ENCODE results near the gene KLF16. TPM values are rescaled to one million over a fixed set of nuclear protein-coding genes. Genes with fewer than 3 reads are reported as not detected.

KLF16 gene
- total RNA-seq, 1 experiment from 2014 or later: 45.5 TPM

DNA sequence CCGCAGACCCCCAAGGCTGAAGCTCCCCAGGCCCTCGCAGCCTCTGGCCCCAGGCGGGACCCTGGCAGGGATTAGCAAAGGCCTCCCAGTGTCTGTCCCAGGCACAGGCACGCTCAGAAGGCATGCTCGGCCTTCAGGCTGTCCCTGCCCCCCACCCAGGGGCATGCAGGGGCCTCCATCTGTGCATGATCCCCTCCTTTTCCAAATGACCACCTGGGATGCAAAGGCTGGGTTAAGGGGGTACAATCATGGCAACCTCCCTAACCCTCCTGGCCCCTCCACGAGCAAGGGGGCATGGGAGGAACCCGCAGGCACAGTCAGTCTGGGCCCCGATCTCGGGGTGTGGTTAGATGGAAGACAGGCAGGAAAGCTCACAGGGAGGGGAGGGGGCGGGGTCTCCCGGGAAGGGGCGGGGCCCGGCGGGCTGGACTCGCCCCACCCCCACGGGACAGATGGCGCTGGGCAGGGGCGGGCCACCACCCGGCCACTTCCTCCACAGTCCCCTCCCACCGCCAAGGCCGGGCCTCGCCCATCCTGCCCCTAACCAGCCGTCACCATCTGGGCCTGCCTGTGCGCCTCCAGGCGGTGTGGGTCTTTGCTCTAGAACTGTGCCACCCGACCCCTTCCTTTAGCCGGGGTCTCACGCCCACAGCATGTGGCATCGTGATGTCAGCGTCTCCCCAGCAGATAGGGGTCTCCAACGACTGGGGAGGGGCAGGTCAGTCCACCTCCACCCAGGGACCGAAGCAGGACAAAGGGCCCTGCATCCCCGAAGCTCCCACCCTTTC lies 8.1 kb downstream of the KLF16 start:
- ChIA-PET POLR2A (interaction anchor here (0.6 to 1.7 kb wide), 10 partner anchors 9 to 1175 kb away, joined by 3 to 10 read pairs (median 4); no protein-coding TSS in a partner anchor), CTCF (interaction anchor here (0.6 kb wide), 2 partner anchors 12 to 74 kb away, joined by 3 to 4 read pairs; no protein-coding TSS in a partner anchor)
- Mint-ChIP-seq H3K9me3 (ENCODE audit: unreplicated experiment) (no peaks in the 10 kb centered on the region), H3K27me3 (ENCODE audit: insufficient read depth, unreplicated experiment) (no peaks in the 10 kb centered on the region), H3K4me3 (ENCODE audit: unreplicated experiment) (peak overlapping the region; percentile 71), H3K27ac (ENCODE audit: low read depth, unreplicated experiment) (peak overlapping the region; percentile 57), H3K36me3 (ENCODE audit: insufficient read depth, unreplicated experiment) (peaks cover 7% of the 10 kb centered on the region), H3K4me1 (ENCODE audit: insufficient read depth, unreplicated experiment) (peaks cover 12% of the 10 kb centered on the region)
- intact Hi-C loops (cut with micrococcal nuclease): no loop called here
- TF ChIP-seq, protein P1, sequence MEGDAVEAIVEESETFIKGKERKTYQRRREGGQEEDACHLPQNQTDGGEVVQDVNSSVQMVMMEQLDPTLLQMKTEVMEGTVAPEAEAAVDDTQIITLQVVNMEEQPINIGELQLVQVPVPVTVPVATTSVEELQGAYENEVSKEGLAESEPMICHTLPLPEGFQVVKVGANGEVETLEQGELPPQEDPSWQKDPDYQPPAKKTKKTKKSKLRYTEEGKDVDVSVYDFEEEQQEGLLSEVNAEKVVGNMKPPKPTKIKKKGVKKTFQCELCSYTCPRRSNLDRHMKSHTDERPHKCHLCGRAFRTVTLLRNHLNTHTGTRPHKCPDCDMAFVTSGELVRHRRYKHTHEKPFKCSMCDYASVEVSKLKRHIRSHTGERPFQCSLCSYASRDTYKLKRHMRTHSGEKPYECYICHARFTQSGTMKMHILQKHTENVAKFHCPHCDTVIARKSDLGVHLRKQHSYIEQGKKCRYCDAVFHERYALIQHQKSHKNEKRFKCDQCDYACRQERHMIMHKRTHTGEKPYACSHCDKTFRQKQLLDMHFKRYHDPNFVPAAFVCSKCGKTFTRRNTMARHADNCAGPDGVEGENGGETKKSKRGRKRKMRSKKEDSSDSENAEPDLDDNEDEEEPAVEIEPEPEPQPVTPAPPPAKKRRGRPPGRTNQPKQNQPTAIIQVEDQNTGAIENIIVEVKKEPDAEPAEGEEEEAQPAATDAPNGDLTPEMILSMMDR (IDR thresholded peaks at IDR 0.05; ENCODE audit: unreplicated experiment): no peak
- peak; percentile 92 for DNase-seq (ENCODE audit: unreplicated experiment)
- BruUV-seq (replicated peaks): no TSS peak

DNA sequence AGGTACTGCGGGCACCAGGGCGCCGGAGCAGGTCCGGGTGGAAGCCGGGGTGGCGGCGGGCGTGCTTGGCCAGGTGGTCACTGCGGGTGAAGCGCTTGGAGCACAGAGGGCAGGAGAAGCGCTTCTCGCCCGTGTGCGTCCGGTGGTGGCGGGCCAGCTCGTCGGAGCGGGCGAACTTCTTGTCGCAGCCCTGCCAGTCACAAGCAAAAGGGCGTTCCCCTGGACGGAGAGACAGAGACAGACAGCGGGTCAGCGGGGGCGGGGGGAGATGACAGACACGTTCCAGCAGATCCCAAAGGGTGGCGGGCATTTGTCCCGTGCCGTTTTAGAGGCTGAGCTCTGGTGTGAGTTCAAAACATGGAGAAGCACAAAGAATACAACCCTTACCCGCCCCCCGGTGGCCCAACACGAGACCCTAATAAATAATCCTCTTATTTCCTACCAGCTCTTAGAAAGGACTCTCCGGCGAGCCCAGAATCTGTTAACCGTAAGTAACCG lies 8.8 kb downstream of the KLF16 start:
- peak overlapping the region; percentile 71 for H3K4me3 Mint-ChIP-seq (ENCODE audit: unreplicated experiment)
- intact Hi-C loops (cut with micrococcal nuclease): no loop called here
- CTCF ChIA-PET: interaction anchor here (0.6 kb wide), 1 partner anchor 12 kb away, joined by 4 read pairs; no protein-coding TSS in a partner anchor

DNA sequence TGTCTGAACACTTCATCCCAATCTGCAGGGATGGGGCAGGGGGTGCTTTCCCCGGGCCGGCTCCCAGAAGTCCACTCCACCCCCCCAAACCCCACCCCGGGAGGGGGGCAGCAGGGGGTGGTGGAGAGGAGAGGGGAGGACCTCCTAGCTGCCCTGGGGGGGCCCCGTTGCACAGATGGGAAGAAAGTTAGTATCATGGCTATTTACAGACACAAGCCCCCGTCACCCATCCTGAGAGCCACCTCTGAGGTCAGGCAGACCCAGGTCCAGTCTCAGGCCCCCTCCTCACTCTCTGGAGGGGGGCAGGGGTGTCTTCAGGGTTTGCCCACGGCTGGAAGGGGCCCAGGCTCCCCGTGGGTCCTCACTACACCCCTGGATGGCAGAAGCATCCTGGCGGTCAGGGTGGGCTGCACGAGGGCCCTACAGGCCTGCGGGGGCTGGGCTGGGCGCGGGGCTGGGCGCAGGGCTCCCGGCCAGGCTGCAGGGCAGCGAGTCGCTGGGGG lies 9.3 kb downstream of the KLF16 start:
- ChIA-PET POLR2A (interaction anchor here (0.7 to 1.7 kb wide), 2 partner anchors 21 to 1173 kb away, joined by 3 to 10 read pairs; no protein-coding TSS in a partner anchor), CTCF (interaction anchor here (0.7 to 1.8 kb wide), 2 partner anchors 16 to 236 kb away, joined by 3 to 4 read pairs; no protein-coding TSS in a partner anchor)
- no TSS peak for BruUV-seq (replicated peaks)
- no peaks in the 10 kb centered on the region for H3K27me3 Mint-ChIP-seq (ENCODE audit: insufficient read depth, unreplicated experiment)
- H3K4me3 Mint-ChIP-seq (ENCODE audit: unreplicated experiment): peak overlapping the region; percentile 71
- no peaks in the 10 kb centered on the region for H3K9me3 Mint-ChIP-seq (ENCODE audit: unreplicated experiment)
- peaks cover 11% of the 10 kb centered on the region for H3K4me1 Mint-ChIP-seq (ENCODE audit: insufficient read depth, unreplicated experiment)
- no peak for DNase-seq (ENCODE audit: unreplicated experiment)
- intact Hi-C loops (cut with micrococcal nuclease): no loop called here
- TF ChIP-seq, protein P1 (IDR thresholded peaks at IDR 0.05; ENCODE audit: unreplicated experiment): no peak
- no peak overlapping the region for H3K27ac Mint-ChIP-seq (ENCODE audit: low read depth, unreplicated experiment)
- peaks cover 12% of the 10 kb centered on the region for H3K36me3 Mint-ChIP-seq (ENCODE audit: insufficient read depth, unreplicated experiment)

More for the DNA sequence above, 8.8 kb downstream of the KLF16 start:
- no TSS peak for BruUV-seq (replicated peaks)
- Mint-ChIP-seq H3K4me1 (ENCODE audit: insufficient read depth, unreplicated experiment) (peaks cover 16% of the 10 kb centered on the region), H3K9me3 (ENCODE audit: unreplicated experiment) (no peaks in the 10 kb centered on the region), H3K27ac (ENCODE audit: low read depth, unreplicated experiment) (peak overlapping the region; percentile 57), H3K36me3 (ENCODE audit: insufficient read depth, unreplicated experiment) (peaks cover 12% of the 10 kb centered on the region), H3K27me3 (ENCODE audit: insufficient read depth, unreplicated experiment) (no peaks in the 10 kb centered on the region)
- POLR2A ChIA-PET: interaction anchor here (0.7 to 1.7 kb wide), 3 partner anchors 21 to 1174 kb away, joined by 3 to 10 read pairs (median 3); no protein-coding TSS in a partner anchor
- DNase-seq (ENCODE audit: unreplicated experiment): peak; percentile 37
- TF ChIP-seq, protein P1 (IDR thresholded peaks at IDR 0.05; ENCODE audit: unreplicated experiment): no peak
